ENCODE results near the gene HLA-DMA.

The HLA-DMA gene

GRCh38 chr6:32974541-32975308, 21.8 kb upstream of the HLA-DMA start:
- DNase-seq = no peak

- DNase-seq = peak; percentile 48
Measured at GRCh38 chr6:32974016-32974333, 21.1 kb upstream of the HLA-DMA start.

- peak; percentile 52 for DNase-seq
Measured at GRCh38 chr6:32973144-32974015, 20.5 kb upstream of the HLA-DMA start.

GRCh38 chr6:32972353-32973143, 19.7 kb upstream of the HLA-DMA start:
- DNase-seq = peak; percentile 71

GRCh38 chr6:32971581-32972352, 18.9 kb upstream of the HLA-DMA start:
- DNase-seq = peak; percentile 99

GRCh38 chr6:32971242-32971580, 18.3 kb upstream of the HLA-DMA start:
- DNase-seq = no peak

GRCh38 chr6:32970413-32971241, 17.7 kb upstream of the HLA-DMA start:
- peak; percentile 85 for DNase-seq

- DNase-seq = peak; percentile 75
Measured at GRCh38 chr6:32969685-32970412, 17.0 kb upstream of the HLA-DMA start.

GRCh38 chr6:32968867-32969684, 16.2 kb upstream of the HLA-DMA start:
- DNase-seq = peak; percentile 55

- DNase-seq = peak; percentile 98
Measured at GRCh38 chr6:32968093-32968866, 15.4 kb upstream of the HLA-DMA start, which contains the start of gene BRD2. Gene BRD2, plus strand, starts transcription at chr6:32968594. Its CDS starts 4,305 bp downstream, at chr6:32972899.

- peak; percentile 40 for DNase-seq
Measured at GRCh38 chr6:32967151-32968091, 14.5 kb upstream of the HLA-DMA start.

GRCh38 chr6:32964776-32965175, 11.9 kb upstream of the HLA-DMA start:
- DNase-seq = no peak

GRCh38 chr6:32963866-32964265, 11.0 kb upstream of the HLA-DMA start:
- no peak for DNase-seq

GRCh38 chr6:32962213-32962826, 9.4 kb upstream of the HLA-DMA start:
- DNase-seq = no peak

- no peak for DNase-seq
Measured at GRCh38 chr6:32960563-32960962, 7.7 kb upstream of the HLA-DMA start.

GRCh38 chr6:32956176-32956575, 3.3 kb upstream of the HLA-DMA start:
- DNase-seq = no peak

Data from CD4-positive, alpha-beta T cell treated with Interleukin-6 for 4 hours (primary cell).